B cell (primary cell): ENCODE data around the gene SEMA4G. TPM values are rescaled to one million over a fixed set of nuclear protein-coding genes. Genes with fewer than 3 reads are reported as not detected.

Experiments
- ATAC-seq: fragments of 200-7000 bp; cut with Tn5 transposase; one replicate; pipeline ENCODE4 v1.10.0; 2021; ENCODE audit warnings: low read depth, mild to moderate bottlenecking, moderate number of reproducible peaks, moderate library complexity
- CTCF ChIA-PET: fragments of 350-600 bp; sonication (Branson Sonifier 250); formaldehyde crosslinking; loops from one replicate; lab custom pipeline; 2021; ENCODE audit warnings: antibody characterized with exemption, inconsistent platforms; lab: Charles Lee
- POLR2A ChIA-PET: fragments of 350-600 bp; sonication (Branson Sonifier 250); formaldehyde crosslinking; loops from one replicate; lab custom pipeline; 2021; ENCODE audit warnings: antibody characterized with exemption; lab: Charles Lee
- DNase-seq: peaks from one replicate; pipeline ENCODE4 v3.0.0; 2013
- H2AFZ ChIP-seq: 2 replicates; pipeline ENCODE4 v1.6.1; 2012; ENCODE audit warnings: mild to moderate bottlenecking, low read depth, low read length; ENCODE audit not compliant: insufficient read depth, poor library complexity, severe bottlenecking
- H3K27ac ChIP-seq, 2 donors: 1 replicate in 1 of 2; 2 replicates in 1 of 2; pipeline ENCODE4 v1.5.1; 2012 to 2013; ENCODE audit warnings: low read length in 2 of 2, mild to moderate bottlenecking in 2 of 2, moderate library complexity in 1 of 2
- H3K27me3 ChIP-seq, 4 experiments: fragments of 200-600 bp in 1 of 4; sonication (generic) in 1 of 4; replicated peaks in 1 of 4; 1 replicate in 2 of 4; 2 replicates in 2 of 4; pipeline versions ENCODE4 v1.6.1 to v1.7.0; 2013 to 2016; ENCODE audit warnings: low read length in 3 of 4, mild to moderate bottlenecking in 2 of 4, mixed read lengths in 1 of 4, moderate library complexity in 1 of 4; ENCODE audit not compliant: insufficient read depth in 4 of 4, control insufficient read depth in 3 of 4; ENCODE audit errors: control extremely low read depth in 1 of 4
- H3K36me3 ChIP-seq, 2 experiments: replicated peaks in 1 of 2; 1 replicate in 1 of 2; 2 replicates in 1 of 2; pipeline versions ENCODE4 v1.6.1 to v1.7.1; 2013; ENCODE audit warnings: low read length in 1 of 2; ENCODE audit not compliant: insufficient read depth in 2 of 2, control insufficient read depth in 1 of 2; ENCODE audit errors: control extremely low read depth in 1 of 2, extremely low read depth in 1 of 2
- H3K4me1 ChIP-seq, 2 donors: fragments of 200-600 bp in 1 of 2; sonication (generic) in 1 of 2; 1 replicate in 1 of 2; 2 replicates in 1 of 2; pipeline versions ENCODE4 v1.5.1 to v1.6.1; 2013 to 2017; ENCODE audit warnings: low read length in 2 of 2; ENCODE audit not compliant: control insufficient read depth in 2 of 2, insufficient read depth in 2 of 2
- H3K4me2 ChIP-seq: replicated peaks from 2 replicates; pipeline ENCODE3; 2012; ENCODE audit warnings: mild to moderate bottlenecking, low read depth, low read length; ENCODE audit not compliant: poor library complexity, severe bottlenecking
- H3K4me3 ChIP-seq, 5 experiments: fragments of 200-600 bp in 1 of 5; sonication (generic) in 1 of 5; 1 replicate in 3 of 5; 2 replicates in 2 of 5; pipeline versions ENCODE4 v1.5.1 to v1.7.0; 2011 to 2016; ENCODE audit warnings: low read length in 4 of 5, mild to moderate bottlenecking in 4 of 5, low read depth in 2 of 5, control low read depth in 1 of 5, moderate library complexity in 1 of 5; ENCODE audit not compliant: insufficient read depth in 1 of 5; ENCODE audit errors: control extremely low read depth in 1 of 5, extremely low read depth in 1 of 5
- H3K79me2 ChIP-seq: fragments of 200-600 bp; sonication (generic); one replicate; pipeline ENCODE4 v1.6.0; 2016; ENCODE audit warnings: low read length; ENCODE audit not compliant: control insufficient read depth, insufficient read depth
- H3K9ac ChIP-seq: fragments of 200-600 bp; sonication (generic); 2 replicates; pipeline ENCODE4 v1.6.1; 2017; ENCODE audit warnings: mild to moderate bottlenecking, low read length, moderate library complexity
- H3K9me3 ChIP-seq, 3 donors: one replicate each; pipeline versions ENCODE4 v1.6.1 to v1.7.1; 2013; ENCODE audit warnings: low read length in 2 of 3; ENCODE audit not compliant: control insufficient read depth in 2 of 3, insufficient read depth in 1 of 3; ENCODE audit errors: control extremely low read depth in 1 of 3
- H4K20me1 ChIP-seq: 2 replicates; pipeline ENCODE4 v1.6.0; 2012; ENCODE audit warnings: mild to moderate bottlenecking, low read length; ENCODE audit not compliant: insufficient read depth, control insufficient read depth, poor library complexity, severe bottlenecking
- H3K27ac Mint-ChIP-seq: one replicate; pipeline ENCODE4 v1.8.0; 2021; ENCODE audit warnings: mixed read lengths
- H3K27me3 Mint-ChIP-seq: one replicate; pipeline ENCODE4 v1.8.0; 2021; ENCODE audit warnings: mixed read lengths
- H3K4me1 Mint-ChIP-seq: one replicate; pipeline ENCODE4 v1.8.0; 2021; ENCODE audit warnings: mixed read lengths
- H3K4me3 Mint-ChIP-seq: one replicate; pipeline ENCODE4 v1.8.0; 2021; ENCODE audit warnings: mixed read lengths
- H3K9me3 Mint-ChIP-seq: one replicate; pipeline ENCODE4 v1.8.0; 2022; ENCODE audit warnings: mixed read lengths; ENCODE audit not compliant: insufficient read depth
- CTCF ChIP-seq: fragments of 200-600 bp; IDR thresholded peaks from one replicate; pipeline ENCODE4 v1.8.0; 2022; ENCODE audit warnings: antibody characterized with exemption, mild to moderate bottlenecking
- EZH2 ChIP-seq: IDR thresholded peaks from 2 replicates; pipeline ENCODE4 v1.6.1; 2012; ENCODE audit warnings: borderline replicate concordance, low read depth, mild to moderate bottlenecking, moderate library complexity, low read length; ENCODE audit not compliant: insufficient read depth, poor library complexity, severe bottlenecking
- WGBS: methylation state at CpG from one replicate; pipeline ENCODE4 v1.1.5; 2013; ENCODE audit warnings: missing lambda C conversion rate; ENCODE audit not compliant: insufficient coverage; 5-methylcytosine and 5-hydroxymethylcytosine counted together
- intact Hi-C: fragments of 100-400 bp; cut with micrococcal nuclease; formaldehyde crosslinking; loops from one replicate; pipeline ENCODE4 v1.10.0; 2022
- polyA plus RNA-seq: library from polyadenylated mRNA; depleted of rRNA; stranded (reverse); fragments of >200 nt; gene quantifications from 2 replicates; pipeline ENCODE4 v1.2.3, GENCODE V29; 2012
- total RNA-seq, 2 donors: library from RNA; stranded (reverse); fragments of 120-200 nt in 1 of 2; gene quantifications; 1 replicate in 1 of 2; 2 replicates in 1 of 2; pipeline versions ENCODE4 v1.2.3 to v1.2.4, GENCODE V29; 2013 to 2022

SEMA4G gene
- total and polyA plus RNA-seq, 2 donors (not counting 1 experiment from before 2014, with no cell fraction given) = 0.84 to 0.96 TPM

GRCh38 chr10:100998183-100998990, 29.1 kb downstream of the SEMA4G start:
- DNase-seq = peak; percentile 82
- Histone ChIP-seq H3K4me3 (peak overlapping the region; percentile 37 to 89 (median 86)), H4K20me1 (peaks cover 25% of the 10 kb centered on the region), H3K27me3 (peaks cover 0 to 2% (median 0%) of the 10 kb centered on the region in 4 experiments), H3K36me3 (peaks cover 0 to 10% of the 10 kb centered on the region in 2 experiments), H3K79me2 (no peaks in the 10 kb centered on the region), H3K4me2 (peak overlapping the region; percentile 95), H3K4me1 (peaks cover 22 to 34% of the 10 kb centered on the region in 2 donors), H2AFZ (peak overlapping the region; percentile 81), H3K9ac (peak overlapping the region; percentile 81), H3K9me3 (no peaks in the 10 kb centered on the region), H3K27ac (peak overlapping the region; percentile 84 to 87)
- TF ChIP-seq CTCF (no peak), EZH2 (no peak)
- H3K9me3 Mint-ChIP-seq = no peaks in the 10 kb centered on the region
- intact Hi-C loops = loop anchor here (5.0 kb wide), 1 partner anchor 1376 kb away; the partner anchor contains the start of gene SLC25A28
- H3K27ac Mint-ChIP-seq = peak overlapping the region; percentile 96
- H3K4me1 Mint-ChIP-seq = peaks cover 29% of the 10 kb centered on the region
- 2% methylated on average over 21 of the region's 25 CpGs for WGBS
- no peaks in the 10 kb centered on the region for H3K27me3 Mint-ChIP-seq
- POLR2A ChIA-PET = interaction anchor here (0.9 to 3.4 kb wide), 5 partner anchors 11 to 85 kb away, joined by 3 to 15 read pairs (median 6); partner anchors contain the start of genes MRPL43, PDZD7, SFXN3 and SLF2
- peak overlapping the region; percentile 95 for H3K4me3 Mint-ChIP-seq
- ATAC-seq = peak; percentile 20
- CTCF ChIA-PET = interaction anchor here (0.6 to 8.4 kb wide), 14 partner anchors 8 to 69 kb away, joined by 3 to 70 read pairs (median 8); partner anchors contain the start of genes MRPL43, PDZD7, SFXN3 and TWNK
